Measurements from ENCODE around the gene DDX59.

The DDX59 gene

GRCh38 chr1:200671235-200671786 is 1.6 kb upstream of the DDX59 start:
- TF ChIP-seq CTCF (IDR thresholded peaks at IDR 0.05) (no peak), ZFX (IDR thresholded peaks at IDR 0.05; ENCODE audit: borderline replicate concordance) (no peak)
- H3K27ac ChIP-seq, result peak overlapping the region; percentile 96

- peak overlapping the region; percentile 96 for H3K27ac ChIP-seq
- TF ChIP-seq ZFX (IDR thresholded peaks at IDR 0.05; ENCODE audit: borderline replicate concordance) (no peak), CTCF (IDR thresholded peaks at IDR 0.05) (no peak)
These were observed 773 bp upstream of the DDX59 start for GRCh38 chr1:200670242-200671118.

- H3K27ac ChIP-seq, result peak overlapping the region; percentile 96
- TF ChIP-seq ZFX (IDR thresholded peaks at IDR 0.05; ENCODE audit: borderline replicate concordance) (no peak), CTCF (IDR thresholded peaks at IDR 0.05) (no peak)
These were observed 993 bp downstream of the DDX59 start for GRCh38 chr1:200668514-200669313.

GRCh38 chr1:200666309-200666708 is 3.4 kb downstream of the DDX59 start:
- TF ChIP-seq ZFX (IDR thresholded peaks at IDR 0.05; ENCODE audit: borderline replicate concordance) (no peak), CTCF (IDR thresholded peaks at IDR 0.05) (no peak)
- no peak overlapping the region for H3K27ac ChIP-seq

GRCh38 chr1:200665861-200666260 is 3.8 kb downstream of the DDX59 start:
- TF ChIP-seq ZFX (IDR thresholded peaks at IDR 0.05; ENCODE audit: borderline replicate concordance) (no peak), CTCF (IDR thresholded peaks at IDR 0.05) (no peak)
- no peak overlapping the region for H3K27ac ChIP-seq

- no peak overlapping the region for H3K27ac ChIP-seq
- TF ChIP-seq CTCF (IDR thresholded peaks at IDR 0.05), result no peak
- no peak for TF ChIP-seq ZFX (IDR thresholded peaks at IDR 0.05; ENCODE audit: borderline replicate concordance)
These were observed 9.0 kb downstream of the DDX59 start for GRCh38 chr1:200660719-200661118.
